Heart left ventricle (tissue), 13 donors: ENCODE results near the gene C2CD2.

Experiments used
- CTCF ChIP-seq, 12 donors: fragments of 200-600 bp; sonication (generic) in 4 of 12; IDR thresholded peaks; one replicate each; pipeline versions ENCODE4 v1.5.0 to v1.8.0; 2018 to 2022; ENCODE audit warnings: antibody characterized with exemption in 12 of 12, mild to moderate bottlenecking in 5 of 12
- POLR2A ChIP-seq, 2 donors: fragments of 450-650 bp; IDR thresholded peaks; one replicate each; pipeline ENCODE4 v1.6.1; 2017; ENCODE audit warnings: antibody characterized with exemption in 2 of 2, mild to moderate bottlenecking in 2 of 2, moderate library complexity in 2 of 2
- donor health status: ischemic (EF 13 %, LVEDD 7.1; RV severe dilation, severe dysfunction).
- donor health status: DM: no; HTN: yes; CAD: no.
- donor health status: DM: no; HTN: no; CAD: no.
- donor health status: ischemic (EF 25% LVEDD 6.9; RV normal size, moderate dysfunction).
- donor health status: ischemic (EF 25% LVEDD 5.7; RV mildly dilated, moderate dysfunction).
- donor health status: ischemic (EF 35%, LVEDD 5.7; RV mildly dilated, moderate dysfunction).
- donor health status: nonischemic (EF 11% LVEDD 7.7; RV severe dilation, severe dysfunction).
- donor health status: DM: yes; HTN: yes; CAD: no.
- donor health status: PGD.
- donor health status: ischemic (EF 29% LVEDD 5.4; RV normal size, mild dysfunction).
- donor health status: nonischemic (EF 23%, LVEDD 6.1; RV moderate dilation, normal function).

- TF ChIP-seq CTCF (IDR thresholded peaks at IDR 0.05) (no peak), POLR2A (IDR thresholded peaks at IDR 0.05) (no peak)
Observed at GRCh38 chr21:41914965-41915364, 38.9 kb downstream of the C2CD2 start.
